Measurements from ENCODE around the gene TOMM40. TPM values are rescaled to one million over a fixed set of nuclear protein-coding genes. Genes with fewer than 3 reads are reported as not detected.

TOMM40 gene
- total and polyA plus RNA-seq, 2 of the 13 experiments (the other 11 are each of a cell fraction or from before 2014, with no cell fraction given) = 72.0 to 110 TPM

DNA sequence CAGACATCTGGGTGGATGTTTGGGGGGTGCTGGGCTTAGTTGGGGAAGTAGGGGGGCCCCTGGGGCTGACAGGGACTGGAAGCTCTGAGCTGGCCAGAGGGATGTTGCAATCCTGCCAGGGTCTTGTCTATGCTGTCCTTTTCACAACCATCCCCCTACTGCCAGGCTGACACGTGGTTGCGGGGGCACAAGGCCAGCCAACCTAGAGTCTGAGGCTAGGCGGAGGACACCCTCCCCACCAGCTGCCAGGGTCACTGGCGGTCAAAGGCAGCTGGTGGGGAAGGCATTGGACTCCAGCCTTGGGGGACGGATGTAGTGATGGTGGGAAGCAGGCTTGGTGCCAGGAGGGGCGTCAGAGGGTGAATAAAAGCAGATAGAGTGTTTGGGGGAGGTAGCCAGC, 21.8 kb downstream of the TOMM40 start (continued):
- TF ChIP-seq TRAFD1 (CRISPR knock-in tag; IDR thresholded peaks at IDR 0.05; ENCODE audit: borderline replicate concordance) (no peak; the same call in 1 of the 2 replicates), GZF1 (CRISPR knock-in tag; IDR thresholded peaks at IDR 0.05) (no peak), ZNF333 (CRISPR knock-in tag; IDR thresholded peaks at IDR 0.05; ENCODE audit: borderline replicate concordance) (no peak), ZNF207 (IDR thresholded peaks at IDR 0.05; ENCODE audit: borderline replicate concordance) (no peak), ZSCAN29 (CRISPR knock-in tag; conservative IDR thresholded peaks at IDR 0.05) (peak; percentile 97), ELF1 (CRISPR knock-in tag; IDR thresholded peaks at IDR 0.05) (peak; percentile 41; the same call in 1 of the 2 replicates), JDP2 (CRISPR knock-in tag; IDR thresholded peaks at IDR 0.05; ENCODE audit: borderline replicate concordance) (no peak; the same call in 1 of the 2 replicates), SP4 (CRISPR knock-in tag; IDR thresholded peaks at IDR 0.05) (peak; percentile 49; the same call in 1 of the 2 replicates), HNF1A (IDR thresholded peaks at IDR 0.05; ENCODE audit: low read depth) (no peak), HNF1A (CRISPR knock-in tag; IDR thresholded peaks at IDR 0.05; ENCODE audit: borderline replicate concordance) (peak; percentile 66), SRSF1 (optimal IDR thresholded peaks at IDR 0.05; ENCODE audit: low read depth, low read length) (no peak), ZMYM4 (CRISPR knock-in tag; IDR thresholded peaks at IDR 0.05) (0 out of 2 replicates have a peak, but pooled peaks have one; percentile 18), MTA1 (CRISPR knock-in tag; IDR thresholded peaks at IDR 0.05; ENCODE audit: borderline replicate concordance) (peak; percentile 90; the same call in 1 of the 2 replicates), PPARG (CRISPR knock-in tag; conservative IDR thresholded peaks at IDR 0.05) (peak; percentile 57)
- TF ChIP-seq, protein P1, sequence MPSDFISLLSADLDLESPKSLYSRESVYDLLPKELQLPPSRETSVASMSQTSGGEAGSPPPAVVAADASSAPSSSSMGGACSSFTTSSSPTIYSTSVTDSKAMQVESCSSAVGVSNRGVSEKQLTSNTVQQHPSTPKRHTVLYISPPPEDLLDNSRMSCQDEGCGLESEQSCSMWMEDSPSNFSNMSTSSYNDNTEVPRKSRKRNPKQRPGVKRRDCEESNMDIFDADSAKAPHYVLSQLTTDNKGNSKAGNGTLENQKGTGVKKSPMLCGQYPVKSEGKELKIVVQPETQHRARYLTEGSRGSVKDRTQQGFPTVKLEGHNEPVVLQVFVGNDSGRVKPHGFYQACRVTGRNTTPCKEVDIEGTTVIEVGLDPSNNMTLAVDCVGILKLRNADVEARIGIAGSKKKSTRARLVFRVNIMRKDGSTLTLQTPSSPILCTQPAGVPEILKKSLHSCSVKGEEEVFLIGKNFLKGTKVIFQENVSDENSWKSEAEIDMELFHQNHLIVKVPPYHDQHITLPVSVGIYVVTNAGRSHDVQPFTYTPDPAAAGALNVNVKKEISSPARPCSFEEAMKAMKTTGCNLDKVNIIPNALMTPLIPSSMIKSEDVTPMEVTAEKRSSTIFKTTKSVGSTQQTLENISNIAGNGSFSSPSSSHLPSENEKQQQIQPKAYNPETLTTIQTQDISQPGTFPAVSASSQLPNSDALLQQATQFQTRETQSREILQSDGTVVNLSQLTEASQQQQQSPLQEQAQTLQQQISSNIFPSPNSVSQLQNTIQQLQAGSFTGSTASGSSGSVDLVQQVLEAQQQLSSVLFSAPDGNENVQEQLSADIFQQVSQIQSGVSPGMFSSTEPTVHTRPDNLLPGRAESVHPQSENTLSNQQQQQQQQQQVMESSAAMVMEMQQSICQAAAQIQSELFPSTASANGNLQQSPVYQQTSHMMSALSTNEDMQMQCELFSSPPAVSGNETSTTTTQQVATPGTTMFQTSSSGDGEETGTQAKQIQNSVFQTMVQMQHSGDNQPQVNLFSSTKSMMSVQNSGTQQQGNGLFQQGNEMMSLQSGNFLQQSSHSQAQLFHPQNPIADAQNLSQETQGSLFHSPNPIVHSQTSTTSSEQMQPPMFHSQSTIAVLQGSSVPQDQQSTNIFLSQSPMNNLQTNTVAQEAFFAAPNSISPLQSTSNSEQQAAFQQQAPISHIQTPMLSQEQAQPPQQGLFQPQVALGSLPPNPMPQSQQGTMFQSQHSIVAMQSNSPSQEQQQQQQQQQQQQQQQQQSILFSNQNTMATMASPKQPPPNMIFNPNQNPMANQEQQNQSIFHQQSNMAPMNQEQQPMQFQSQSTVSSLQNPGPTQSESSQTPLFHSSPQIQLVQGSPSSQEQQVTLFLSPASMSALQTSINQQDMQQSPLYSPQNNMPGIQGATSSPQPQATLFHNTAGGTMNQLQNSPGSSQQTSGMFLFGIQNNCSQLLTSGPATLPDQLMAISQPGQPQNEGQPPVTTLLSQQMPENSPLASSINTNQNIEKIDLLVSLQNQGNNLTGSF (CRISPR knock-in tag; IDR thresholded peaks at IDR 0.05) = 0 out of 2 replicates have a peak, but pooled peaks have one; percentile 32
- TF ChIP-seq, protein P2, sequence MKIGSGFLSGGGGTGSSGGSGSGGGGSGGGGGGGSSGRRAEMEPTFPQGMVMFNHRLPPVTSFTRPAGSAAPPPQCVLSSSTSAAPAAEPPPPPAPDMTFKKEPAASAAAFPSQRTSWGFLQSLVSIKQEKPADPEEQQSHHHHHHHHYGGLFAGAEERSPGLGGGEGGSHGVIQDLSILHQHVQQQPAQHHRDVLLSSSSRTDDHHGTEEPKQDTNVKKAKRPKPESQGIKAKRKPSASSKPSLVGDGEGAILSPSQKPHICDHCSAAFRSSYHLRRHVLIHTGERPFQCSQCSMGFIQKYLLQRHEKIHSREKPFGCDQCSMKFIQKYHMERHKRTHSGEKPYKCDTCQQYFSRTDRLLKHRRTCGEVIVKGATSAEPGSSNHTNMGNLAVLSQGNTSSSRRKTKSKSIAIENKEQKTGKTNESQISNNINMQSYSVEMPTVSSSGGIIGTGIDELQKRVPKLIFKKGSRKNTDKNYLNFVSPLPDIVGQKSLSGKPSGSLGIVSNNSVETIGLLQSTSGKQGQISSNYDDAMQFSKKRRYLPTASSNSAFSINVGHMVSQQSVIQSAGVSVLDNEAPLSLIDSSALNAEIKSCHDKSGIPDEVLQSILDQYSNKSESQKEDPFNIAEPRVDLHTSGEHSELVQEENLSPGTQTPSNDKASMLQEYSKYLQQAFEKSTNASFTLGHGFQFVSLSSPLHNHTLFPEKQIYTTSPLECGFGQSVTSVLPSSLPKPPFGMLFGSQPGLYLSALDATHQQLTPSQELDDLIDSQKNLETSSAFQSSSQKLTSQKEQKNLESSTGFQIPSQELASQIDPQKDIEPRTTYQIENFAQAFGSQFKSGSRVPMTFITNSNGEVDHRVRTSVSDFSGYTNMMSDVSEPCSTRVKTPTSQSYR (CRISPR knock-in tag; IDR thresholded peaks at IDR 0.05; ENCODE audit: borderline replicate concordance) = peak; percentile 98

Data from HepG2 (cell line).